OCI-LY7 (cell line): ENCODE data around the gene CTRB1. TPM values are rescaled to one million over a fixed set of nuclear protein-coding genes. Genes with fewer than 3 reads are reported as not detected.

Source experiments
- BruUV-seq: library from RNA; stranded (reverse); fragments of 400-500 nt; replicated peaks from 2 replicates; lab custom pipeline; 2021; lab: Mats Ljungman, UMichigan
- CTCF ChIA-PET: fragments of 300-600 bp; sonication (Branson Sonifier 250); formaldehyde crosslinking; loops from one replicate; lab custom pipeline; 2022; ENCODE audit warnings: antibody characterized with exemption; ENCODE audit not compliant: unreplicated experiment; lab: Charles Lee
- POLR2A ChIA-PET: fragments of 300-600 bp; sonication (Branson Sonifier 250); formaldehyde crosslinking; loops from one replicate; lab custom pipeline; 2022; ENCODE audit warnings: antibody characterized with exemption; lab: Charles Lee
- DNase-seq: peaks from one replicate; pipeline ENCODE4 v3.0.0-alpha.2; 2015; ENCODE audit warnings: low spot score
- H2AFZ ChIP-seq: fragments of 200-600 bp; sonication (generic), shearing (Covaris generic); 2 replicates; pipeline ENCODE4 v1.6.1; 2014; ENCODE audit warnings: mild to moderate bottlenecking, antibody characterized with exemption, low read length, moderate library complexity
- H3K27ac ChIP-seq: fragments of 200-600 bp; sonication (generic); 2 replicates; pipeline ENCODE4 v1.5.1; 2014; ENCODE audit warnings: mixed run types, low read depth, mild to moderate bottlenecking, moderate library complexity, low read length, inconsistent platforms; ENCODE audit not compliant: poor library complexity, severe bottlenecking
- H3K36me3 ChIP-seq: fragments of 200-600 bp; sonication (generic); 2 replicates; pipeline ENCODE4 v1.6.1; 2014; ENCODE audit warnings: mild to moderate bottlenecking, antibody characterized with exemption, low read length, moderate library complexity, mixed read lengths; ENCODE audit not compliant: insufficient read depth
- H3K4me1 ChIP-seq: fragments of 200-600 bp; sonication (generic); 2 replicates; pipeline ENCODE4 v1.5.1; 2014; ENCODE audit warnings: mild to moderate bottlenecking, low read length; ENCODE audit not compliant: insufficient read depth, poor library complexity, severe bottlenecking
- H3K4me2 ChIP-seq: fragments of 200-600 bp; sonication (generic); 2 replicates; pipeline ENCODE4 v1.6.1; 2014; ENCODE audit warnings: mild to moderate bottlenecking, low read length
- H3K4me3 ChIP-seq: fragments of 200-600 bp; sonication (generic); 2 replicates; pipeline ENCODE4 v1.5.1; 2014; ENCODE audit warnings: mild to moderate bottlenecking, low read depth, low read length; ENCODE audit not compliant: poor library complexity, severe bottlenecking
- H3K79me2 ChIP-seq: fragments of 200-600 bp; sonication (generic); 2 replicates; pipeline ENCODE4 v1.6.1; 2016; ENCODE audit warnings: low read depth, mild to moderate bottlenecking, low read length, moderate library complexity, mixed read lengths; ENCODE audit not compliant: insufficient read depth
- H3K9me2 ChIP-seq: fragments of 200-600 bp; sonication (generic); 2 replicates; pipeline ENCODE4 v1.6.1; 2016; ENCODE audit warnings: mild to moderate bottlenecking, low read length, mixed read lengths; ENCODE audit not compliant: insufficient read depth
- H3K9me3 ChIP-seq: fragments of 200-600 bp; sonication (generic); 2 replicates; pipeline ENCODE4 v1.6.1; 2014; ENCODE audit warnings: mild to moderate bottlenecking, mixed run types, low read length, mixed read lengths
- H4K20me1 ChIP-seq: fragments of 200-600 bp; sonication (generic); 2 replicates; pipeline ENCODE4 v1.6.1; 2014; ENCODE audit warnings: mild to moderate bottlenecking, antibody characterized with exemption, low read length, moderate library complexity, mixed read lengths; ENCODE audit not compliant: insufficient read depth
- CTCF ChIP-seq: fragments of 200-600 bp; sonication (generic); conservative IDR thresholded peaks from 2 replicates; pipeline ENCODE4 v1.5.1; 2014; ENCODE audit warnings: mild to moderate bottlenecking, antibody characterized with exemption, low read length, moderate library complexity, mixed read lengths
- EZH2phosphoT487 ChIP-seq: fragments of 200-600 bp; sonication (generic); IDR thresholded peaks from 2 replicates; pipeline ENCODE4 v1.6.1; 2018; ENCODE audit warnings: low read depth, borderline replicate concordance, mild to moderate bottlenecking, mixed run types, antibody characterized with exemption, low read length, moderate library complexity, mixed read lengths
- intact Hi-C: fragments of 100-400 bp; cut with micrococcal nuclease; formaldehyde crosslinking; loops from one replicate; pipeline ENCODE4 v1.10.0; 2022; ENCODE audit not compliant: unreplicated experiment
- total RNA-seq, 2 experiments: library from RNA; depleted of rRNA in 1 of 2; stranded (reverse); fragments of >200 nt in 1 of 2; shearing (Covaris generic) in 1 of 2; gene quantifications; 2 replicates each; pipeline ENCODE4 v1.2.3, GENCODE V29; 2014 to 2022

CTRB1 gene
- total RNA-seq, 2 experiments from 2014 or later: not detected

GRCh38 chr16:75243667-75244224 is 25.0 kb downstream of the CTRB1 start:
- no TSS peak for BruUV-seq
- Histone ChIP-seq H3K4me3 (no peak overlapping the region), H3K9me3 (no peaks in the 10 kb centered on the region), H3K27ac (no peak overlapping the region), H3K4me1 (peaks cover 19% of the 10 kb centered on the region), H3K9me2 (no peaks in the 10 kb centered on the region), H3K36me3 (no peaks in the 10 kb centered on the region), H4K20me1 (no peaks in the 10 kb centered on the region), H2AFZ (no peak overlapping the region), H3K4me2 (peak overlapping the region; percentile 63; the same call in 1 of the 2 replicates), H3K79me2 (no peaks in the 10 kb centered on the region)
- POLR2A ChIA-PET: no interaction called here
- TF ChIP-seq EZH2phosphoT487 (no peak), CTCF (no peak)
- CTCF ChIA-PET: no interaction called here
- no peak for DNase-seq
- intact Hi-C loops: no loop called here

GRCh38 chr16:75244225-75244809 is 25.5 kb downstream of the CTRB1 start:
- H3K79me2 ChIP-seq: no peaks in the 10 kb centered on the region
- CTCF ChIA-PET: no interaction called here
- intact Hi-C loops: no loop called here

More at GRCh38 chr16:75244225-75244809, 25.5 kb downstream of the CTRB1 start:
- no peak for DNase-seq
- Histone ChIP-seq H2AFZ (no peak overlapping the region), H3K27ac (peak overlapping the region; percentile 58), H3K4me3 (peak overlapping the region; percentile 34), H3K36me3 (no peaks in the 10 kb centered on the region), H3K9me2 (no peaks in the 10 kb centered on the region), H4K20me1 (no peaks in the 10 kb centered on the region), H3K4me2 (peak overlapping the region; percentile 63), H3K4me1 (peaks cover 19% of the 10 kb centered on the region), H3K9me3 (no peaks in the 10 kb centered on the region)
- no peak for TF ChIP-seq CTCF
- TF ChIP-seq EZH2phosphoT487: no peak
- POLR2A ChIA-PET: no interaction called here
- BruUV-seq: no TSS peak
